Activated T-helper 1 cell treated with anti-CD3 and anti-CD28 coated beads, Interleukin-12 subunit alpha, Interleukin-12 subunit beta, Interleukin-2, Interleukin-4 antibody, amounts not matched to agents 30 ng/mL and 10 ng/mL and 1 ng/mL, durations not matched to agents 14 hours and 24 hours and 36 hours (primary cell): ENCODE results near the gene ESR2. TPM values are rescaled to one million over a fixed set of nuclear protein-coding genes. Genes with fewer than 3 reads are reported as not detected.
"Not testable (repeated sequence)": the region's sequence is repeated elsewhere in the genome, so short reads cannot be mapped to it uniquely, and the experiment has no call there.

Experiments
- DNase-seq: peaks from one replicate; pipeline ENCODE4 v3.0.0; 2021; ENCODE audit warnings: low spot score
- H3K27ac Mint-ChIP-seq: one replicate; pipeline ENCODE4 v1.8.0; 2021; ENCODE audit warnings: mild to moderate bottlenecking, mixed read lengths
- H3K27me3 Mint-ChIP-seq: one replicate; pipeline ENCODE4 v1.8.0; 2022; ENCODE audit warnings: mild to moderate bottlenecking, moderate library complexity, mixed read lengths; ENCODE audit not compliant: insufficient read depth
- H3K36me3 Mint-ChIP-seq: one replicate; pipeline ENCODE4 v1.8.0; 2021; ENCODE audit warnings: low read depth, mixed read lengths
- H3K4me1 Mint-ChIP-seq: one replicate; pipeline ENCODE4 v1.8.0; 2021; ENCODE audit warnings: low read depth, mixed read lengths
- H3K4me3 Mint-ChIP-seq: one replicate; pipeline ENCODE4 v1.8.0; 2021; ENCODE audit warnings: mild to moderate bottlenecking, moderate library complexity, mixed read lengths
- H3K9me3 Mint-ChIP-seq: one replicate; pipeline ENCODE4 v1.8.0; 2021; ENCODE audit warnings: mixed read lengths
- intact Hi-C: fragments of 100-400 bp; cut with micrococcal nuclease; formaldehyde crosslinking; loops from one replicate; pipeline ENCODE4 v1.15.1; 2024
- total RNA-seq: library from RNA; stranded (reverse); gene quantifications from 2 replicates; pipeline ENCODE4 v1.2.3, GENCODE V29; 2022

The ESR2 gene
- total RNA-seq, 1 donor from 2014 or later: 0.10 TPM

GRCh38 chr14:64123241-64123822 lies 170.8 kb downstream of the ESR2 start:
- Mint-ChIP-seq H3K9me3 (no peaks in the 10 kb centered on the region), H3K36me3 (peaks cover 52% of the 10 kb centered on the region)

DNA sequence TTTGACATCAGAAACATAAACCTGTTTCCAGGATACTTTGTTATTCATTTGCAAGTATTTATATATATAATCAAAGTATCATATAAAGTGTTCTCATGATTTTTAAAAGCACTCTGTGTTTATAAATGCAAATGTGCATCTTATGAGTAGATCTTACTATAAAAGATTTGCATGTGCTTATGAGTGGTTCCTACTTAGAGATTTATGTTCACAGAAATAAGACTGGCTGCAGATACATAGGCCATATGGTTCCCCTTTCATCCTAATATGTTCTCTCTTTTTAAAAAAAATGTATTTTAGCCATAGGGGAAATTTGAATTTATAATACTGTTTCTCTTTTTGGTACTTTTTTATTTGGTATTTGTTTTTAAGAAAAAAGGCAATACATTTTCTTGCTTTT lies 174.2 kb downstream of the ESR2 start:
- H3K36me3 Mint-ChIP-seq: peaks cover 37% of the 10 kb centered on the region
- peak overlapping the region; percentile 60 for H3K27ac Mint-ChIP-seq
- peaks cover 5% of the 10 kb centered on the region for H3K4me1 Mint-ChIP-seq
- no peaks in the 10 kb centered on the region for H3K27me3 Mint-ChIP-seq
- no peak overlapping the region for H3K4me3 Mint-ChIP-seq
- no peak for DNase-seq
- intact Hi-C loops: no loop called here
- no peaks in the 10 kb centered on the region for H3K9me3 Mint-ChIP-seq

More at GRCh38 chr14:64123241-64123822, 170.8 kb downstream of the ESR2 start:
- Mint-ChIP-seq H3K4me1 (peaks cover 5% of the 10 kb centered on the region), H3K27ac (no peak overlapping the region), H3K27me3 (no peaks in the 10 kb centered on the region), H3K4me3 (no peak overlapping the region)
- intact Hi-C loops: no loop called here
- no peak for DNase-seq

GRCh38 chr14:64119500-64119899 lies 174.7 kb downstream of the ESR2 start:
- no peak for DNase-seq
- peaks cover 5% of the 10 kb centered on the region for H3K4me1 Mint-ChIP-seq
- H3K27ac Mint-ChIP-seq: peak overlapping the region; percentile 60
- no peak overlapping the region for H3K4me3 Mint-ChIP-seq
- no peaks in the 10 kb centered on the region for H3K27me3 Mint-ChIP-seq
- H3K9me3 Mint-ChIP-seq: no peaks in the 10 kb centered on the region
- intact Hi-C loops: no loop called here
- peaks cover 38% of the 10 kb centered on the region for H3K36me3 Mint-ChIP-seq

DNA sequence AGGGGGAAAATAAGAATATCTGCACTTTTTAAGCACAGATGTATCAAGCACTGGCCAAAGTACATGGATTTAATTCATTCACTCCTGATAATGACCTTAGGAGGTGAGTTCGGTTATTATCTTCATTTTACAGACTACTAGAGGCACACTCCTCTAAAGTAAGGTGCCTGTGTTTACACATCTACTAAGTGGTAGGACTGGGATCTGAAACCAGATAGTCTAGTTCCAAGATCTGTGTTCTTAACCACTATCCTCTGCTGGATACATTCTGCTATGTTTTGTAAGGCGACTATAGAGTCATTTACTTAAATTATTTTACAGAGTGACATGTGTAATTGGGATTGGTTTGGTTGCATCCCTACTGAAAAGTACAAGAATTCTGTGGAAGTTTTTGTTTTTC lies 175.3 kb downstream of the ESR2 start:
- Mint-ChIP-seq H3K27me3 (no peaks in the 10 kb centered on the region), H3K4me1 (peaks cover 5% of the 10 kb centered on the region), H3K36me3 (peaks cover 38% of the 10 kb centered on the region), H3K9me3 (no peaks in the 10 kb centered on the region), H3K27ac (no peak overlapping the region), H3K4me3 (no peak overlapping the region)
- no peak for DNase-seq
- intact Hi-C loops: no loop called here

DNA sequence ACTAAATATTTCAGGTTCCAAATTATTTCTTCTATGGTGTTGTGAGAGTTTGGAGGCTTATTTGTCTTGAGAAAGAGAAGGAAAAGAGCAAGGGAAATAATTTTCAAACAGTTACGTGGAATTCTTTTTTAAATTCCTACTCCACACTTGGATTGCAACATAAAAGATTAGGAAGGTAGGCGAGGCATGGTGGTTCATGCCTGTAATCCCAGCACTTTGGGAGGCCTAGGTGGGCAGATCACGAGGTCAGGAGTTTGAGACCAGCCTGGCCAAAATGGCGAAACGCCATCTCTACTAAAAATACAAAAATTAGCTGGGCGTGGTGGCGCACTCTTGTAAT lies 175.8 kb downstream of the ESR2 start:
- H3K4me3 Mint-ChIP-seq, DNase-seq, H3K27me3 Mint-ChIP-seq, intact Hi-C loops, H3K27ac Mint-ChIP-seq, H3K4me1 Mint-ChIP-seq, H3K9me3 Mint-ChIP-seq: not testable (repeated sequence)
- peaks cover 35% of the 10 kb centered on the region for H3K36me3 Mint-ChIP-seq

DNA sequence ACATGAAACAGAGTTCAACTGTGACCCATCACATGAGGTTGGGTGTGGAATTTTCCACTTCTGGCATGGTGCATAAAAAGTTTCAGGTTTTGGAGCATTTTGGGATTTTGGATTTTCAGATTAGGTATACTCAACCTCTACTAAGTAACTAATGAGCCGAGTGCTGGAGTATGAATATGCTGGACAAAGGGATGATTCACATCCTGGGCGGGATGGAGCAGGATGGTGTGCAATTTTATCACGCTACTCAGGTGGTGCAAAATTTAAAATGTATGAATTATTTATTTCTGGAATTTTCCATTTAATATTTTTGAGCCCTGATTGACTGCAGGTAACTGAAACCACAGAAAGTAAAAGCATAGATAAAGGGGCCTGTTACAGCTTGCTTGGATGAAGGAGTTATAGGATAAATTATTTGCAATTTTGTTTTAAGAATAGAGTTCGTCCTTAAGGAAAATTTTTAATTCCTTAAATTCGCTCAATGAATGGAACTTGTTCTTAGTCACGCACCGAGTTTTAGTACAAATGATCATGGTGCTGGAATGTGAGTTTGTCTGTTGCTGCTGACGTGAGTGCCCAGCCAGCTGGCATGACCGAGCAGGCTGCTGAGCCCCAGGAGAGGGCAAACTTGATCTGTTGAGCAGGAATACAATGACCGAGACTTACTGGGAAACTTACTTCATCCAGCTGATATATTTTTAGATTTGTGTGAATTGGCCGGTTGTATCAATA lies 176.3 kb downstream of the ESR2 start:
- no peaks in the 10 kb centered on the region for H3K27me3 Mint-ChIP-seq
- no peak overlapping the region for H3K4me3 Mint-ChIP-seq
- H3K36me3 Mint-ChIP-seq: peaks cover 34% of the 10 kb centered on the region
- H3K27ac Mint-ChIP-seq: no peak overlapping the region
- H3K4me1 Mint-ChIP-seq: peaks cover 5% of the 10 kb centered on the region
- H3K9me3 Mint-ChIP-seq: no peaks in the 10 kb centered on the region
- DNase-seq: no peak
- intact Hi-C loops: no loop called here

GRCh38 chr14:64115401-64115800 lies 178.8 kb downstream of the ESR2 start:
- Mint-ChIP-seq H3K4me3 (no peak overlapping the region), H3K36me3 (peaks cover 28% of the 10 kb centered on the region), H3K9me3 (no peaks in the 10 kb centered on the region), H3K27me3 (no peaks in the 10 kb centered on the region), H3K27ac (no peak overlapping the region), H3K4me1 (peaks cover 5% of the 10 kb centered on the region)
- DNase-seq: no peak
- intact Hi-C loops: no loop called here

- intact Hi-C loops: no loop called here
- Mint-ChIP-seq H3K27ac (no peak overlapping the region), H3K4me3 (no peak overlapping the region), H3K36me3 (peaks cover 28% of the 10 kb centered on the region), H3K4me1 (peaks cover 4% of the 10 kb centered on the region), H3K27me3 (no peaks in the 10 kb centered on the region), H3K9me3 (no peaks in the 10 kb centered on the region)
- DNase-seq: no peak
Measured at GRCh38 chr14:64114796-64115195, 179.4 kb downstream of the ESR2 start.

DNA sequence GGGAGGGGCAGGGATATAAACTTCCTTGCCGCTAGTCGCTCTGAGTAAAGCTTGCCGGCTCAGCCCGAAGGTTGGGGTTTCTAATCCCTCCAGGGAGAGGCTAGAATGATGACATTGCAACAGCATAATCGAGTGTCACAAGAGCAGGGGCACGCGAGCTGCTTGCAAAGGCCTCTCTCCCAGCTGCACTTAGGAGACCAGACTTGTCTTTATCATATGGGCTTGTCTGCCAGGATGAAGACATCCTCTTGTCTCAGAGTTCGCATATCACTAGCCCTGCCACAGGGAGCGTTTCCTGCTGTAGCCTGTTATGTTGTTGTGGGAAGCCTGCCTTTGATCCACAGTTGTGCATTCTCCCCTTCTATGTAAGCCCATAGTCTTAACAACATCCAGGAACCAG lies 180.0 kb downstream of the ESR2 start:
- Mint-ChIP-seq H3K4me3 (no peak overlapping the region), H3K27ac (no peak overlapping the region), H3K4me1 (no peaks in the 10 kb centered on the region), H3K36me3 (peaks cover 22% of the 10 kb centered on the region), H3K9me3 (no peaks in the 10 kb centered on the region), H3K27me3 (no peaks in the 10 kb centered on the region)
- intact Hi-C loops: no loop called here
- DNase-seq: no peak

DNA sequence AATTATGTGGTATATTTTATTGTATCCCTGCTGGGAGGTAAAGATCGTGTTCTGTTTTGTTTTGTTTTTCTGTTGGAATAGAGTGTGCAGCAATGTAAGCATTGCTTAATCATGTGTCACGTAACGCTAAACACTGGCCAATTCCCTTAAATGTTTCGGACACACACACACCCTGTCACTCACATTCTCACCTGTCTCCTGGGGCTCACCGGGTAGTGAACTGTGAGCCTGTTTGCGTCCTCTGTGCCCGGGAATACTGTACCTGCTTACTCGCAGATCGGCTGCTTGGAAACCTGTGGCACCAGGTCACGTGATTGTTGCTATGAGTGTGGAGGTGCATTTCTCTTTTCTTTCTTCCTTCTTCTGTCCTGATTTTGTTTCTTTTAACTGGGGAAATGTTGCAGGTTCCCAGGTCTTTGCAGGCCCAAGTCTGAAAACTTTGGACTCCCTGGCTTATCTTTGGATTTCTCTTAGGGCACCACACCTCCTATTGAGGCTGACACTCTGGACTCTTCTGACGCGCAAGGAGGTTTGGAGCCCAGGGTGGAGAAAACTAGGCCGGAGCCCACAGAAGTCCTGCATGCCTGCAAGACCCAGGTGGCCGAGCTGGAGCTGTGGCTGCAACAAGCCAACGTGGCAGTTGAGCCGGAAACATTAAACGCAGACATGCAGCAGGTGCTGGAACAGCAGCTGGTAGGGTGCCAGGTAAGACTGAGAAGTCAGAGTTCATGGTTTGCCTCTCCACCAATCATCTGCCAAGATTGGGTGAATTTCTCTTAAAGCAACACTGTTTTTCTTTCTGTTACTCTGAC lies 181.1 kb downstream of the ESR2 start:
- Mint-ChIP-seq H3K4me3 (no peak overlapping the region), H3K4me1 (no peaks in the 10 kb centered on the region), H3K27me3 (no peaks in the 10 kb centered on the region), H3K36me3 (peaks cover 19% of the 10 kb centered on the region), H3K27ac (no peak overlapping the region), H3K9me3 (no peaks in the 10 kb centered on the region)
- DNase-seq: no peak
- intact Hi-C loops: no loop called here

DNA sequence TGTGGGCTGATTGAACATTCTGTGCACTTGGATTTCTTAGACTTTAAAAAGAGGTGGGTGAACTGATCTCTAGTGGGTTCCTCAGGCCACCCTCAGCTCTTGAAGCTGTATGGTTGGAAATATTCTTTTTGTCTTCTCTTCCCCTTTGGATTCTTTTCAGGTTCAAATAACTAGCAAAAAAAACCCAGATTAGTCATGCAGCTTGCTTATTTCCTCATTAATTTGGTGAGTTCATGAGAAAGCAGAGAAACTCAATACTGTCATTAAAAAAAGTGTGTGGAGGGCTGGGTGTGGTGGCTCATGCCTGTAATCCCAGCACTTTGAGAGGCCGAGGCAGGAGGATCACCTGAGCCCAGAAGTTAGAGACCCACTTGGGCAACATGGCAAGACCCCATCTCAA lies 183.4 kb downstream of the ESR2 start:
- H3K27me3 Mint-ChIP-seq: no peaks in the 10 kb centered on the region
- peaks cover 17% of the 10 kb centered on the region for H3K36me3 Mint-ChIP-seq
- H3K27ac Mint-ChIP-seq: no peak overlapping the region
- no peak for DNase-seq
- intact Hi-C loops: no loop called here
- H3K4me3 Mint-ChIP-seq: no peak overlapping the region
- no peaks in the 10 kb centered on the region for H3K4me1 Mint-ChIP-seq
- H3K9me3 Mint-ChIP-seq: no peaks in the 10 kb centered on the region

DNA sequence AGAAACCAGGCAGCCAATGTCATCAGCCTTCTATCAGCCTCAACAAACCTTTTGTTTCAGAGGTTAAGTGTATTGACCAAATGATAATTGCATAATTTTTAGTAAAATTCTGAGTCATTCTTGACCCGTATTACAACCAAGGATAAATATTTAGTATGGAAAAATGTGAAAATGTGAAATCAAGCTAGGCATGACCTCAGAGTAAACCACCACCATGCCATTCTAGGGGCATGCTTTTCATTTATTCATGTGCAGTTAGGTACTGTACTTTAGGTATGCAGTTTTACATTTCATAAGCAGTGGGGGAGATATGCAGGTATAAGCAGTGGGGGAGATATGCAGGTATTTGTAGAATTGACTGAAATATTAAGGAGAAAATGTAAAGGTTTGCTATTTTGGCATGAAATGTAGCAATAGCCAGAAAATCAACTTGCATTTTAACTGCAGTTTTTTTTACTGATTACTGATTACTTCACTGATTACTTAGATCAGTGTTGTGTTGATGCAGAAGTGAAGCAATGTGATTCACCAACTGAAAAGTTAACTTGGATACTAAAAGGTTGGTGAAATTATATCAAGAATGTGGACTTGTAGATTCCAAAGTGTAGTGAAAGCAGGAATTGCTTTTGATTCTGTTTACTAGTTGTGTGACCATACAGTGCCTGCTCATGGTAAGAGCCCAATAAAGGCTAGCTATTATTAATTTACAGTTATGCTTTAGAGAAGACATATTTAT lies 184.2 kb downstream of the ESR2 start:
- H3K27me3 Mint-ChIP-seq: no peaks in the 10 kb centered on the region
- intact Hi-C loops: no loop called here
- H3K4me1 Mint-ChIP-seq: no peaks in the 10 kb centered on the region
- peaks cover 16% of the 10 kb centered on the region for H3K36me3 Mint-ChIP-seq
- no peak overlapping the region for H3K4me3 Mint-ChIP-seq
- H3K27ac Mint-ChIP-seq: no peak overlapping the region
- no peak for DNase-seq
- no peaks in the 10 kb centered on the region for H3K9me3 Mint-ChIP-seq

DNA sequence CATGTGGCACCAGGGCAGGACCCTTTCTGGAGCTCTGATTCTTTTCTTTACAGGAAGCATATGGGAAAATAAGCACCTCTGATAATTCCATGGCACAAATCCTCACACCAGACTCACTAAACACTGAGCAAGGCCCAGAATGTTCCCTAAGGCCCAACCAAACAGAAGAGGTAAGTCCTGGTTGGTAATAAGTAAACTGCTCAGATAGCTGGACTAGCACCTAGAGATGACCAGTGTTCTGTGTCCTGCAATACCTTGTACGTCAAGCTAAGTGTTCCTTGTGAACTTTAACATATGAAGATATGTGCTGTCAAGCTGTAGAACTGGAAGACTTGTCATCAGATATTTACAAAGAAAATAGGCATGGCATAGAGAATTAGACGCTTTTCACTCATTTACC lies 186.7 kb downstream of the ESR2 start:
- Mint-ChIP-seq H3K4me3 (no peak overlapping the region), H3K4me1 (no peaks in the 10 kb centered on the region), H3K36me3 (peaks cover 28% of the 10 kb centered on the region), H3K27ac (no peak overlapping the region), H3K27me3 (no peaks in the 10 kb centered on the region), H3K9me3 (no peaks in the 10 kb centered on the region)
- no peak for DNase-seq
- intact Hi-C loops: no loop called here
